Measurements from ENCODE around the gene HGS.

GRCh38 chr17:81741049-81741593 is 57.3 kb downstream of the HGS start:
- TF ChIP-seq CTCF (IDR thresholded peaks at IDR 0.05; ENCODE audit: insufficient read depth, low read length): no peak
- TF ChIP-seq, protein P1, sequence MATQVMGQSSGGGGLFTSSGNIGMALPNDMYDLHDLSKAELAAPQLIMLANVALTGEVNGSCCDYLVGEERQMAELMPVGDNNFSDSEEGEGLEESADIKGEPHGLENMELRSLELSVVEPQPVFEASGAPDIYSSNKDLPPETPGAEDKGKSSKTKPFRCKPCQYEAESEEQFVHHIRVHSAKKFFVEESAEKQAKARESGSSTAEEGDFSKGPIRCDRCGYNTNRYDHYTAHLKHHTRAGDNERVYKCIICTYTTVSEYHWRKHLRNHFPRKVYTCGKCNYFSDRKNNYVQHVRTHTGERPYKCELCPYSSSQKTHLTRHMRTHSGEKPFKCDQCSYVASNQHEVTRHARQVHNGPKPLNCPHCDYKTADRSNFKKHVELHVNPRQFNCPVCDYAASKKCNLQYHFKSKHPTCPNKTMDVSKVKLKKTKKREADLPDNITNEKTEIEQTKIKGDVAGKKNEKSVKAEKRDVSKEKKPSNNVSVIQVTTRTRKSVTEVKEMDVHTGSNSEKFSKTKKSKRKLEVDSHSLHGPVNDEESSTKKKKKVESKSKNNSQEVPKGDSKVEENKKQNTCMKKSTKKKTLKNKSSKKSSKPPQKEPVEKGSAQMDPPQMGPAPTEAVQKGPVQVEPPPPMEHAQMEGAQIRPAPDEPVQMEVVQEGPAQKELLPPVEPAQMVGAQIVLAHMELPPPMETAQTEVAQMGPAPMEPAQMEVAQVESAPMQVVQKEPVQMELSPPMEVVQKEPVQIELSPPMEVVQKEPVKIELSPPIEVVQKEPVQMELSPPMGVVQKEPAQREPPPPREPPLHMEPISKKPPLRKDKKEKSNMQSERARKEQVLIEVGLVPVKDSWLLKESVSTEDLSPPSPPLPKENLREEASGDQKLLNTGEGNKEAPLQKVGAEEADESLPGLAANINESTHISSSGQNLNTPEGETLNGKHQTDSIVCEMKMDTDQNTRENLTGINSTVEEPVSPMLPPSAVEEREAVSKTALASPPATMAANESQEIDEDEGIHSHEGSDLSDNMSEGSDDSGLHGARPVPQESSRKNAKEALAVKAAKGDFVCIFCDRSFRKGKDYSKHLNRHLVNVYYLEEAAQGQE (IDR thresholded peaks at IDR 0.05; ENCODE audit: insufficient replicate concordance, low read depth): no peak
- TF ChIP-seq POLR2AphosphoS5 (IDR thresholded peaks at IDR 0.05; ENCODE audit: low read depth): no peak
- no peak for TF ChIP-seq GABPA (IDR thresholded peaks at IDR 0.05; ENCODE audit: low read depth)
